Effector memory CD8-positive, alpha-beta T cell (primary cell): Measurements from ENCODE around the gene POLR3F.
"Not testable (repeated sequence)": the region's sequence is repeated elsewhere in the genome, so short reads cannot be mapped to it uniquely, and the experiment has no call there.

Experiments
- ATAC-seq: fragments of 150-1000 bp; cut with Tn5 transposase; replicated peaks from 2 replicates; pipeline ENCODE4 v1.10.0; 2021; ENCODE audit warnings: mild to moderate bottlenecking, moderate library complexity
- DNase-seq, 3 experiments: peaks; one replicate each; pipeline ENCODE4 v3.0.0; 2021
- H3K27ac Mint-ChIP-seq, 2 donors: one replicate each; pipeline ENCODE4 v1.8.0; 2022; ENCODE audit warnings: mild to moderate bottlenecking in 2 of 2, mixed read lengths in 2 of 2, moderate library complexity in 2 of 2
- H3K27me3 Mint-ChIP-seq, 2 donors: one replicate each; pipeline ENCODE4 v1.8.0; 2022; ENCODE audit warnings: mixed read lengths in 2 of 2
- H3K36me3 Mint-ChIP-seq: one replicate; pipeline ENCODE4 v1.8.0; 2022; ENCODE audit warnings: mild to moderate bottlenecking, moderate library complexity, mixed read lengths; ENCODE audit not compliant: insufficient read depth
- H3K4me1 Mint-ChIP-seq, 2 donors: one replicate each; pipeline ENCODE4 v1.8.0; 2022; ENCODE audit warnings: low read depth in 2 of 2, mixed read lengths in 2 of 2
- H3K4me3 Mint-ChIP-seq, 2 donors: one replicate each; pipeline ENCODE4 v1.8.0; 2022; ENCODE audit warnings: mild to moderate bottlenecking in 2 of 2, mixed read lengths in 2 of 2, moderate library complexity in 2 of 2
- H3K9me3 Mint-ChIP-seq, 2 donors: one replicate each; pipeline ENCODE4 v1.8.0; 2022; ENCODE audit warnings: mixed read lengths in 2 of 2

The POLR3F gene

DNA sequence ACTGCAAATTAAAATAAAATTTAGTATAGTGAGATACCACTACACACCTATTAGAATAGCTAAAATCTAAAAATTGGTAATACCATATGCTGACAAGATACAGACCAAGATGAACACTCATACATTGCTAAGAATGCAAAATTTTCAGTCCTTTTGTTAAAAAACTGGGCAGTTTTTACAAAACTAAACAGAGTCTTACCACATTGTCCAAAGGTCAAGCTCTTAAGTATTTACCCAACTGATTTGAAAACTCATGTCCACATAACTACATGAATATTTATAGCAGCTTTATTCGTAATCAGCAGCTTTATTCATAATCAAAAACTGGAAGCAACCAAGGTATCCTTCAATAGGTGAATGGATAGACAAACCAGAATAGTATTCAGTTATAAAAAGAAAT is 10.0 kb downstream of the POLR3F start:
- H3K9me3 Mint-ChIP-seq = no peaks in the 10 kb centered on the region
- H3K27ac Mint-ChIP-seq = no peak overlapping the region
- DNase-seq = no peak
- H3K4me1 Mint-ChIP-seq = no peaks in the 10 kb centered on the region
- H3K27me3 Mint-ChIP-seq = no peaks in the 10 kb centered on the region
- no peak for ATAC-seq
- H3K4me3 Mint-ChIP-seq = no peak overlapping the region
- H3K36me3 Mint-ChIP-seq = peaks cover 61% of the 10 kb centered on the region

DNA sequence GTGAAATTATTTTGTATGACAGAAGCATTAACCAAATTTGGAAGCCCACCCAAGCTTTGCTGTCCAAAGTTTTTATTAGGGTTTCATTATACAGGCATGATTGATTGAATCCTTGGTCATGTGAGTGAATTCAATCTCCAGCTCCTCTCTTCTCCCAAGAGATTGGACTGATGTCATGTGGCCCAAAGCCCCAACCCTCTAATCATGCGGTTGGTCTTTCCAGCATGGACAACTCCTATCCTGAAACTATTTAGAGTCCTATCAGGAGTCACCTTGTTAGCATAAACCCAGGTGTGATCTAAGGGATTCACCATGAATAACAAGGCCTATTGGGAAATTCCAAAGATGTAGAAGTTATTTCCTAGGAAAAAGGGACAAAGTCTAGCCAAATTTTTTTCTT is 10.6 kb downstream of the POLR3F start:
- no peak overlapping the region for H3K27ac Mint-ChIP-seq
- H3K4me1 Mint-ChIP-seq = no peaks in the 10 kb centered on the region
- H3K36me3 Mint-ChIP-seq = peaks cover 67% of the 10 kb centered on the region
- H3K9me3 Mint-ChIP-seq = no peaks in the 10 kb centered on the region
- H3K4me3 Mint-ChIP-seq = no peak overlapping the region
- ATAC-seq (no peak), DNase-seq (no peak)
- no peaks in the 10 kb centered on the region for H3K27me3 Mint-ChIP-seq

DNA sequence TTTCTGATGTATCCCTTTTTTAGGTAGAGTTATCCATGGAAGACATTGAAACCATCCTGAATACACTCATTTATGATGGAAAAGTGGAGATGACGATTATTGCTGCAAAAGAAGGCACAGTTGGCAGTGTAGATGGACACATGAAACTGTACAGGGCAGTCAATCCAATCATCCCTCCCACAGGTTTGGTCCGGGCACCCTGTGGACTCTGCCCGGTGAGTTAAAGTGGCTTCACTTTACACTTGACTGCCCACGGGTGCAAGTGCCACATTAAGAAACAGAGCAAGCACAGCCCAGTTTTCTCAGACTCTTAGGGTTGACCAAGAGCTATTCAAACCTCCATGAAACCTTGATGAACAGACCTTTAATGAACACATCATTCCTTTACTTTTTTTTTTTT is 14.4 kb downstream of the POLR3F start:
- no peaks in the 10 kb centered on the region for H3K9me3 Mint-ChIP-seq
- no peaks in the 10 kb centered on the region for H3K4me1 Mint-ChIP-seq
- H3K36me3 Mint-ChIP-seq = peaks cover 48% of the 10 kb centered on the region
- no peak for ATAC-seq
- no peak overlapping the region for H3K4me3 Mint-ChIP-seq
- DNase-seq = no peak
- no peak overlapping the region for H3K27ac Mint-ChIP-seq
- no peaks in the 10 kb centered on the region for H3K27me3 Mint-ChIP-seq

DNA sequence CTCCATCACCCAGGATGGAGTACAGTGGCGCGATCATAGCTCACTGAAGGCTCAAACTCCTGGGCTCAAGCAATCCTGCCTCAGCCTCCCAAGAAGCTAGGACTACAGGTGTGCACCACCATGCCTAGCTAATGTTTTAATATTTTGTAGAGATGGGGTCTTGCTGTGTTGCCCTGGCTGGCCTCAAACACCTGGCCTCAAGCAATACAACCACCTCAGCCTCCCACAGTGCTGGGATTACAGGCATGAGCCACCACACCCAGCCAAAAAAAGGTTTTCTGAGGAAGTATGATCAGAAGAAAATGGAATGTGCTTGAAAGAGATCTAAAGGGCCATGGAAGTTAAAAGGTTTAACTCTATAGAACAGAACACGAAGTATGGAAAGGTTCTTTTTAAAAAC is 21.1 kb downstream of the POLR3F start:
- ATAC-seq = no peak
- H3K9me3 Mint-ChIP-seq = no peaks in the 10 kb centered on the region
- H3K4me1 Mint-ChIP-seq = no peaks in the 10 kb centered on the region
- H3K27me3 Mint-ChIP-seq = no peaks in the 10 kb centered on the region
- H3K4me3 Mint-ChIP-seq = no peak overlapping the region
- H3K27ac Mint-ChIP-seq = no peak overlapping the region
- peaks cover 25% of the 10 kb centered on the region for H3K36me3 Mint-ChIP-seq
- DNase-seq = no peak

DNA sequence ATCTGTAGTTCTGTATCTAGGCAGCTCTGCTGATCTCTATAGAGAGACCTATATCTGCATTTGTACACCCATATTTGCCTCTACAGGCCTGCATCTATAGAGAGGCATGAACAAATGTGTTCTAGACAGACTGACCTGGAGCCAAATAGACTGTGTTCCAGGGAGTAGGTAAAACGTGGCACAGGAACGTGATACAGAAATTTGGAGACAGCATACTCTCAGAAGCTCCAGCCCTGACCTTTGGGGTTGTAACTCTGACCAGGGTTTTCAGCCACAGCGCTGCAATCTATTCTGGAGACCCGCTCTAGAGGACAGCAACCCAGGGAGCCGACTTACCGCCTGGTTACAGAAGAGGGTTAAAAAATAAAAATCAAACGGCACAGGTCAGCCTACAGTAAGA is 28.9 kb downstream of the POLR3F start:
- no peak for ATAC-seq
- no peak for DNase-seq
- peak overlapping the region; percentile 83 to 90 for H3K27ac Mint-ChIP-seq
- H3K4me3 Mint-ChIP-seq = peak overlapping the region; percentile 95 to 98
- no peaks in the 10 kb centered on the region for H3K9me3 Mint-ChIP-seq
- H3K36me3 Mint-ChIP-seq = peaks cover 7% of the 10 kb centered on the region
- peaks cover 10 to 16% of the 10 kb centered on the region in 2 donors for H3K4me1 Mint-ChIP-seq
- no peaks in the 10 kb centered on the region for H3K27me3 Mint-ChIP-seq

DNA sequence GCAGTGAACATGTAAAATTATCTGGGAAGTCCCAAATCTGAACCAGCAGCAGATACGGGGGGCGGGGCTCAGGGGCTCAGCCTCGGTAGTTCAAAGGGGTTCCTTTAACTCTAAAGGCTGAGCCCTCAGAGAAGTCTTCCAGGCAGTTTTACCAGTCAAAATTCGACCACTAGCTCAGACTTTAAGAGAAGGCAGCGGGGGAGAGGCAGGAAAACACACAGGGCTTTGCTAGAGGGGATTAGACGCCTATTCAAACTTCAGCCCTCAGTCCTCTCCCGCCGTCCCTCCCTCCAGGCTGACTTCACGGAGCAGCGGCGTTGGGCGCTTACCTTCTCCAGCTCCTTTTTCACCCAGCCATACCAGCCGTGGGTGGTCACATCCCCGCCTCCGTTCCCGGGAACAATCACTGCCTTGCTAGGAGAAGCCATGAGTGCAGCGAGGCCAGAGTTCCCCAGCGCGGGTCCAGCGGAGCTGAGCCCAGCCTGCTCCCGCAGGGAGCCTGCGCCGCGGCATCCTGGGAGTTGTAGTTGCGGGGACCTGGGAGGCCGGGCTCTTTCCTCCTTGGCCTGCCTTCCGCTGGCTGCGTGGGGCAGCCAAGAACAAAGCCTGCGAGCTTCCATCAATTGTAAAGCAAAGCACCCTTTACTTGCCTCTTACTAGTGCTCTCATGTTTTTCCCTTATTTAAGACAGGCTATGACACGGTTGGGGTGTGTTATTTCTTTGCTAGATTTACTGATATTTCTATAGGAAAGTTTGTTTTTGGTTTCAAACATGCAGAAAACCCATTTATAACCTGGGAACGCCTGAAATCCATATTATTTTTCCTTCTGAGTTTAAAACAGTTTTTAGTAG is 29.8 kb downstream of the POLR3F start, which contains the start of gene RBBP9:
Gene RBBP9, minus strand, starts transcription at position 486 of the 853 bp plus-strand sequence. Its CDS starts 58 bp downstream, at position 428.
- Mint-ChIP-seq H3K4me1 (peaks cover 10 to 16% of the 10 kb centered on the region in 2 donors), H3K27me3 (peaks cover 3 to 6% of the 10 kb centered on the region in 2 donors), H3K36me3 (peaks cover 2% of the 10 kb centered on the region), H3K9me3 (no peaks in the 10 kb centered on the region), H3K27ac (peak within 1 kb of the TSS; percentile 83 to 90), H3K4me3 (peak within 1 kb of the TSS; percentile 95 to 98)
- DNase-seq (peak; percentile 64 to 72 (median 69)), ATAC-seq (peak; percentile 99)

DNA sequence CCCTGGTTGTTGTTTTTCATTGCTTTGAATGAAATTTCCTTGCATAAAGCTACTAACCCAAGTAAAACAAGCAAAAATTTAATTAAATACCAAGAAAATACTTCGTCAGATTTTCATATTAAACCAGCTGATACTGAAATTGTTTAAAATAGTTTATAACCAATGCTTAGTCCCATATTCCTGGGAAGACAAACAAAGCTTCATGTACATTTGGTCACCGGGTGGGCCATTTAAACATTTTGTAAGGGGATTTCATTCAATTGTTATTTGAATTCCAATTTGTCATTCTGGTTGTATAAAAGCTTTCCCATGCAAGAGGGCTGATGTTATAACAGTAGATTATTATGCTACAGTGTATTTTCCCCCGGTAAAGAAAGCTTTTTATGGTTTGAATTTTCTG is 30.4 kb downstream of the POLR3F start:
- H3K27ac Mint-ChIP-seq = peak overlapping the region in 1 of 2 donors; percentile 90
- no peaks in the 10 kb centered on the region for H3K9me3 Mint-ChIP-seq
- no peak for DNase-seq

DNA sequence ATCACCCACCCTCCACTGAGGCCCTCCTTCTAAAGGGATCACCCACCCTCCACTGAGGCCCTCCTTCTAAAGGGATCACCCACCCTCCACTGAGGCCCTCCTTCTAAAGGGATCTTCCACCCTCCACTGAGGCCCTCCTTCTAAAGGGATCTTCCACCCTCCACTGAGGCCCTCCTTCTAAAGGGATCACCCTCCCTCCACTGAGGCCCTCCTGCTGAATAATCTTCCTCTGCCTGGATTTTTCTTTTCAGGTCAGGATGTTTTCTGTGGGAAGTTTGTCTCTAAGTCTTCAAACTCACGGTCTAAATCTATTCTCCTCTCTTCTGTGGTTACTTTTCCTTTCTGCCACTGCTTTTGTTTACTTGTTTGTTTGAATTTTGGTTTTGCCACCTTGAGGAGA is 34.5 kb downstream of the POLR3F start:
- not testable (repeated sequence) for H3K27ac Mint-ChIP-seq, DNase-seq, H3K36me3 Mint-ChIP-seq, H3K4me1 Mint-ChIP-seq, H3K9me3 Mint-ChIP-seq, ATAC-seq, H3K4me3 Mint-ChIP-seq
- H3K27me3 Mint-ChIP-seq = peaks cover 7 to 13% of the 10 kb centered on the region in 2 donors

More for the DNA sequence above, 30.4 kb downstream of the POLR3F start:
- Mint-ChIP-seq H3K4me3 (peak overlapping the region; percentile 95 to 98), H3K36me3 (no peaks in the 10 kb centered on the region), H3K27me3 (peaks cover 7 to 12% of the 10 kb centered on the region in 2 donors), H3K4me1 (peaks cover 10 to 16% of the 10 kb centered on the region in 2 donors)
- ATAC-seq = no peak

DNA sequence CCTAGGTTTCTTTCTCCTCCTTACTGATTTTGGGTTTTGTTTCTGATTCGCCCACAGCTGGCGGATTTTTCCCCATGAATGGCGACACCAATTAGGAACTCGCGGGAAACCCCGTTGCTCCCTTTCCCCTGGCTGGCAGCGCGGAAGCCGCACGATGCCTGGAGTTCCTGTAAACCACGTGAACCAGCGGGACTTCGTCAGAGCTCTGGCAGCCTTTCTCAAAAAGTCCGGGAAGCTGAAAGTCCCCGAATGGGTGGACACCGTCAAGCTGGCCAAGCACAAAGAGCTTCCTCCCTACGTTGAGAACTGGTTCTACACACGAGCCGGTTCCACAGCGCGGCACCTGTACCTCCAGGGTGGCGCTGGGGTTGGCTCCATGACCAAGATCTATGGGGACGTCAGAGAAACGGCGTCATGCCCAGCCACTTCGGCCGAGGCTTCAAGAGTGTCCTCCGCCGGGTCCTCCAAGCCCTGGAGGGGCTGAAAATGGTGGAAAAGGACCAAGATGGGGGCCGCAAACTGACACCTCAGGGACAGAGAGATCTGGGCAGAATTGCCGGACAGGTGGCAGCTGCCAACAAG is 37.4 kb downstream of the POLR3F start:
- no peaks in the 10 kb centered on the region for H3K9me3 Mint-ChIP-seq

DNA sequence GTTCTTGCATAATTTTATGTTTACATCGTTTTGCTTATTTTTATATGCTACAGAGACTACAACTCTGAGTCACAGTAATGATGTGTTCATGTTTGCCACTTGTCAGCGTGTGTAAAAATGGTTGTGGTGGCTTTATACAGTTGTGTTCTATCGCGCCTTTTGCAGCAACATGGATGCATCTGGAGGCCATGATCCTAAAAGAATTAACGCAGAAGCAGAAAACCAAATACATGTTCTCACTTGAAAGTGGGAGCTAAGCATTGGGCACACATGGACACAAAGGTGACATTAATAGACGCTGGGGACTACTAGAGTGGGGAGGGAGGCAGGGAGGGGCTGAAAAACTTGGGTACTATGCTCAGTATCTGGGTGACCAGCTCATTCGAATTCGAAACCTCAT is 39.6 kb downstream of the POLR3F start:
- peaks cover 22 to 23% of the 10 kb centered on the region in 2 donors for H3K4me1 Mint-ChIP-seq
- peak overlapping the region; percentile 98 to 99 for H3K4me3 Mint-ChIP-seq
- ATAC-seq (no peak), DNase-seq (peak in 1 of 3 experiments; percentile 8)
- no peaks in the 10 kb centered on the region for H3K9me3 Mint-ChIP-seq
- peak overlapping the region; percentile 100 for H3K27ac Mint-ChIP-seq
- H3K36me3 Mint-ChIP-seq = peaks cover 49% of the 10 kb centered on the region
- peaks cover 6 to 9% of the 10 kb centered on the region in 2 donors for H3K27me3 Mint-ChIP-seq

More for the DNA sequence above, 37.4 kb downstream of the POLR3F start:
- no peak for ATAC-seq
- no peak overlapping the region for H3K27ac Mint-ChIP-seq
- peaks cover 14 to 16% of the 10 kb centered on the region in 2 donors for H3K4me1 Mint-ChIP-seq
- H3K4me3 Mint-ChIP-seq = no peak overlapping the region
- peaks cover 29% of the 10 kb centered on the region for H3K36me3 Mint-ChIP-seq
- DNase-seq = no peak
- peaks cover 7 to 13% of the 10 kb centered on the region in 2 donors for H3K27me3 Mint-ChIP-seq

DNA sequence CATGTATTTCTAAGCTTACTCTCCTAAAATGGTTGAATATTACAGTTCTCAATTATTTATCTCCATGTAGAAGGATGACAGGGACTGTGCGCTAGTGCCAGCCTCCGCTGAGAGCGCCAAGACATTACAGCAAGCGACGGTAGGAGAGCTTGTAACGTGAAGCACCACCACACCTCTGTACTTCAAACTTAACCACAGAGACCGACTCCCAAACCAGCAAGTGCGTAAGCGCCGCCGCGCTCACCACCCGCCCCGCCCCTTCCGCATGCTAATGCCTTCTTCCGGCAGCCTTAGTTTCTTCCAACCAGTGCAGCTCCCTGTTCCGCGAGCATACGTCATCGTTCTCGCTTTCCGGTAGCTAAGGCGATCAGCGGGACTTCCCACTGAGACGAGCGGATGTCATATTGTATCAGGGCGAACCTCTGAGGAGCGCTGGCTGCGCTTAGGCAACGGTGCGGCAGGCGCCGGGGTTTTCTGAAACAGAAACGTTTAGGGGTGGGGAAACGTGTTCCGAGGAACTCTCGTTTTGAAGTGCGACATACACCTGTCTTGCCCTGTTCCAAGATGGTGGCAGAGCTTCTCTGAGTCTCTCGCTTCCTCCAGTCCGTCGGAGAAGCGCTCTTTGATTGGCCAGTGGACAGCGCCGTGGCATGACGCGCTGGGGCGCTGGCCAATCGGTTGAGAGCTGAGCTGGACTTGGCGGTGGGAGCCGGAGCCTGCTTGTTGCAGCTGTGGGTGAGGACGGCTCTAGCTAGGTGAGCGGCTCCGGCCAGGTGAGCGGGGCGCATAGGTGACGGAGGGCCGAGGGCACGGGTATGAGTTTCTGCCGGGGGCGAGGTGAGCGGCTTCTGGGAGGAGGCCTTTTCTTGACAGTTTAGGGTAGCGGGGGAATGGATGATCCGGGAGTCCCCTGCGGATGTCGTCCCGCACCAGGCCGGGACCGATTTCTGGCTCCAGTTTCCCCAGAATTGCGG is 40.3 kb downstream of the POLR3F start, which contains the start of gene SEC23B:
Gene SEC23B, plus strand, starts transcription at position 723 of the 974 bp plus-strand sequence. CDS start 2,896 bp downstream, outside the sequence.
- Mint-ChIP-seq H3K4me3 (peak within 1 kb of the TSS; percentile 98 to 99), H3K4me1 (peaks cover 22 to 23% of the 10 kb centered on the region in 2 donors), H3K27ac (peak within 1 kb of the TSS; percentile 100), H3K27me3 (peaks cover 0 to 2% of the 10 kb centered on the region in 2 donors), H3K9me3 (no peaks in the 10 kb centered on the region), H3K36me3 (peaks cover 54% of the 10 kb centered on the region)
- peak; percentile 82 for ATAC-seq
- peak; percentile 98 to 99 (median 98) for DNase-seq

DNA sequence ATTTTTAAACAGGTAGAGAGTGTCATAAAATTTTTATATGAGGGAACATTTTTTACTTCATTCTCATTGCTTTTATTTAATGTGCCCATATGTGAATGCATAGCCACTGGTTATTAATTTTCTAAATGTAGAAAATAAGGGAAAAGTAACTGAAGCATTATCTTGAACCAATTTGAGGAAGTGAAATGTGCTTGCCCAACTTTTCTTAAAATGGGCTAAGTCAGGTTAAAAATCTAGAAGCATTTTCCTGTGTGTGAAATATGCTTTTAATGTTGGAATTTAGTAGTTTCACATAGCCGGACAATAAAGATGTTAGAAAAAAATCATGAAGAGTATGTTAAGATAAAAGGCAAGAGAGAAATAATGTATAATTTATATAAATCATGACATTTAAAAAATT is 44.4 kb downstream of the POLR3F start:
- Mint-ChIP-seq H3K27me3 (no peaks in the 10 kb centered on the region), H3K27ac (no peak overlapping the region), H3K4me3 (no peak overlapping the region), H3K9me3 (no peaks in the 10 kb centered on the region), H3K4me1 (peaks cover 24 to 33% of the 10 kb centered on the region in 2 donors), H3K36me3 (peaks cover 74% of the 10 kb centered on the region)
- ATAC-seq (no peak), DNase-seq (no peak)

DNA sequence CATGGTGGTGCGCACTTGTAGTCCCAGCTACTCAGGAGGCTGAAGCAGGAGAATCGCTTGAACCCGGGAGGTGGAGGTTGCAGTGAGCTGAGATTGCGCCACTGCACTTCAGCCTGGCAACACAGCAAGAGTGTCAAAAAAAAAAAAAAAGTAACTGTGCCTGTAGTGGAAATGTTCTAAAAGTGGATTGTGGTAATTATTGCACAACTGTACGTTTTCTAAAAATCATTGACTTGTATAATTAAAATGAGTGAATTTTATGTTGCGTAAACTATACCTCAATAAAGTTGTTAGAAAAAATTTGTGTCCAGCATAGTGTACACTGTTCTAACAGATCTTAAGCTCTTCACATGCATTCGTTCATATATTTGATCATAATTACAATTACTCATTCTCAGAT is 46.0 kb downstream of the POLR3F start:
- H3K9me3 Mint-ChIP-seq = no peaks in the 10 kb centered on the region
- ATAC-seq (no peak), DNase-seq (no peak)
- H3K4me3 Mint-ChIP-seq = no peak overlapping the region
- H3K4me1 Mint-ChIP-seq = peaks cover 14 to 28% of the 10 kb centered on the region in 2 donors
- H3K36me3 Mint-ChIP-seq = peaks cover 61% of the 10 kb centered on the region
- H3K27ac Mint-ChIP-seq = no peak overlapping the region
- H3K27me3 Mint-ChIP-seq = no peaks in the 10 kb centered on the region
